Breast epithelium (tissue), 4 donors: ENCODE results near the gene GTPBP2. TPM values are rescaled to one million over a fixed set of nuclear protein-coding genes. Genes with fewer than 3 reads are reported as not detected.

Source experiments
- DNase-seq, 2 donors: peaks; one replicate each; pipeline ENCODE4 v3.0.0-alpha.2; 2019; ENCODE audit warnings: low spot score in 2 of 2
- H3K27ac ChIP-seq, 2 donors: fragments of 200-600 bp; sonication (generic) in 1 of 2; one replicate each; pipeline ENCODE4 v1.5.1; 2016 to 2019; ENCODE audit warnings: mild to moderate bottlenecking in 1 of 2
- H3K27me3 ChIP-seq, 2 donors: fragments of 200-600 bp; sonication (generic) in 1 of 2; one replicate each; pipeline versions ENCODE4 v1.5.1 to v1.6.0; 2017 to 2019; ENCODE audit warnings: control low read depth in 1 of 2, mild to moderate bottlenecking in 1 of 2
- H3K36me3 ChIP-seq: fragments of 200-600 bp; one replicate; pipeline ENCODE4 v1.5.1; 2019
- H3K4me1 ChIP-seq, 2 donors: fragments of 200-600 bp; sonication (generic); one replicate each; pipeline ENCODE4 v1.5.1; 2016 to 2019; ENCODE audit warnings: control low read depth in 1 of 2
- H3K4me3 ChIP-seq, 3 donors: fragments of 200-600 bp; sonication (generic); 1 replicate in 2 of 3; 2 replicates in 1 of 3; pipeline ENCODE4 v1.5.1; 2016 to 2019; ENCODE audit warnings: mild to moderate bottlenecking in 3 of 3, moderate library complexity in 2 of 3
- H3K9me3 ChIP-seq, 2 donors: fragments of 200-600 bp; sonication (generic) in 1 of 2; one replicate each; pipeline ENCODE4 v1.5.1; 2016 to 2019; ENCODE audit warnings: control low read depth in 1 of 2
- CTCF ChIP-seq, 3 donors: fragments of 450-650 bp; IDR thresholded peaks; one replicate each; pipeline ENCODE4 v1.5.1; 2016 to 2017; ENCODE audit warnings: antibody characterized with exemption in 3 of 3, mild to moderate bottlenecking in 3 of 3, moderate library complexity in 3 of 3
- POLR2A ChIP-seq: fragments of 450-650 bp; IDR thresholded peaks from one replicate; pipeline ENCODE4 v1.6.1; 2016; ENCODE audit warnings: antibody characterized with exemption, mild to moderate bottlenecking, moderate library complexity
- POLR2AphosphoS5 ChIP-seq, 3 donors: sonication (generic); formaldehyde crosslinking; IDR thresholded peaks; one replicate each; pipeline ENCODE4 v1.6.1; 2017; ENCODE audit warnings: antibody characterized with exemption in 3 of 3
- intact Hi-C: fragments of 100-400 bp; cut with DNase I; formaldehyde crosslinking; loops from one replicate; pipeline ENCODE4 v1.15.1; 2023; ENCODE audit warnings: low total_unique reads
- total RNA-seq, 3 donors: library from RNA; depleted of rRNA; stranded (reverse); fragments of >200 nt; gene quantifications; one replicate each; pipeline ENCODE4 v1.1.0, GENCODE V29; 2016

GTPBP2 gene
- total RNA-seq, 3 donors from 2014 or later, result 41.4 to 58.0 (median 43.6) TPM

DNA sequence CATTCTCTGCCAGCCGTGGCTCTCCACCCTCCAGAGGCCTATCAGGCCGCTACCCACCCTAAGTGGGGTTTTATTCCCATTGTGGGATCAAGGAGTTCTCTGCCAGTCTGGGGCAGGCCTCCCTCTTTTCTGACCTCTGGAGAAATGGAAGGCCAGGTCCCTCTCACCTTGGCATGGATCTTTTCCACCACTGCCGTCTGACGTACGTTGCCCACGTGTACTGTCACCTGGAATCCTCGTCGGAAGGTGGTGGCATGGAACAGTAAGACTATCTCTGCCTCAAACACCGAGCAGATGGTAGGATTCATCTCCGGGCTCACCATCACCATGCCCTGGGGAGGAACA lies 7.3 kb downstream of the GTPBP2 start:
- Histone ChIP-seq H3K36me3 (no peaks in the 10 kb centered on the region), H3K4me3 (no peak overlapping the region), H3K27me3 (no peaks in the 10 kb centered on the region), H3K4me1 (no peaks in the 10 kb centered on the region), H3K9me3 (no peaks in the 10 kb centered on the region), H3K27ac (no peak overlapping the region)
- DNase-seq, result no peak
- intact Hi-C loops, result no loop called here
- no peak for TF ChIP-seq POLR2A
- TF ChIP-seq CTCF (IDR thresholded peaks at IDR 0.05), result no peak
- TF ChIP-seq POLR2AphosphoS5 (IDR thresholded peaks at IDR 0.05), result no peak

DNA sequence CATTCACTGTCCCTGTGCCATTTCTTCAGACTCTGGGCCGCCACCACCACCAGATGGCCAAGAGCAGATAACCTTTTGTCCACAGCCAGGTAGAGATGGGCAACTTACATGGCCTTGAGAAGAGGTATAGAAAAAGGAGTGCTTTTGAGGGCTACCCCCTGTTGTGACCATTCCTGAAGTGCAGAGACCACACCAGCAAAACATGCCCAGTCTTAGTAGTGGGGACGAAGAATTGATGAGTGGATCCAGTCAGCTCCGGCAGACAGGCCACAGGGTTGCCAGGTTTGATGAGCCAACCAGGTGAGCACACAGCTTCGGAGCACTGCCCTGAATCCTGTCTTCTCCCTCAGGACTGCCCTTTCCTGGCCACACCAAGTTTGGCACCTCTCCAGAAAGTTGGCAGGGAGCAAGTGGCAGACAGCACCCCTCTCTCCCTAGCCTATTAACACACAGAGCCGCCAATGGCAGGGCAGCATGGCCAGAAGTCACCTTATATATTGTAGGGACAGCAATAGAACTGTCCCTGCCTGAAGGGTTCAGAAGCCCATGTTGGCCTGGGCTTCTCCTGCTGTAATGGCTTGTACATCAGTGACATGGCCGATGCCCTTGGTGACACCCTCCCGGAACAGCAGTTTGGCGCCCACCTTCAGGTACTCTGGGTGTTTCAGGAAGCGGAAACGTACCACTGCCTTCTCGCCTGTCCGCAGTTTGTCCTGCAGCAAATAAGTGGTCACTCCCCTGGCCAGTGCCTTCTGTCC lies 7.8 kb downstream of the GTPBP2 start:
- Histone ChIP-seq H3K9me3 (no peaks in the 10 kb centered on the region), H3K4me1 (no peaks in the 10 kb centered on the region), H3K27me3 (no peaks in the 10 kb centered on the region), H3K4me3 (no peak overlapping the region), H3K36me3 (no peaks in the 10 kb centered on the region), H3K27ac (no peak overlapping the region)
- TF ChIP-seq POLR2AphosphoS5 (IDR thresholded peaks at IDR 0.05) (no peak), CTCF (IDR thresholded peaks at IDR 0.05) (no peak), POLR2A (no peak)
- DNase-seq, result peak in 1 of 2 donors; percentile 15
- intact Hi-C loops, result no loop called here

DNA sequence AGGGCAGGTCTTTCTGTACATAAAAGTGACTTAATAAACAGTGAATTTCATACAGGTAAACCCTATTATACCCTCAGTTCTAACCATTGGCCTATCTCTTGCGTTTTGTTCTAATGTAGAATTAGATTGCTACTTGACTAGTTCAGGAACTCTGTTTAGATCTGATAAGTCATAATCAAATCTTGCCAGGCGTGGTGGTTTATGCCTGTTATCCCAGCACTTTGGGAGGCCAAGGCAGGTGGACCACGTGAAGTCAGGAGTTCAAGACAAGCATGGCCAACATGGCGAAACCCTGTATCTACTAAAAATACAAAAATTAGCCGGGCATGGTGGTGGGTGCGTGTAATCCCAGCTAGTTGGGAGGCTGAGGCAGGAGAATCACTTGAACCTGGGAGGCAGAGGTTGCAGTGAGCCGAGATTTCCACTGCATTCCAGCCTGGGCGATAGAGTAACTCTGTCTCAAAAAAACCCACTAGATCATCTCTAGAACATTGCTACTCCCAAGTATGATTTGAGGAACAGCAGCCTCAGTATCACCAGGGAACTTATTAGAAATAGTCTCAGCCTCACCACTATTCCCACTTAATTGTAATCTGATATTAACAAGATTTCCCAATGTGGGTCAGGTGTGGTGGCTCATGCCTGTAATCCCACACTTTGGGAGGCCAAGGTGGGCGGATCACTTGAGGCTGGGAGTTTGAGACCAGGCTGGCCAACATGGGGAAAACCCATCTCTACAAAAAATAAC lies 12.2 kb downstream of the GTPBP2 start:
- intact Hi-C loops, result no loop called here
- Histone ChIP-seq H3K36me3 (no peaks in the 10 kb centered on the region), H3K27me3 (no peaks in the 10 kb centered on the region), H3K27ac (no peak overlapping the region), H3K9me3 (no peaks in the 10 kb centered on the region), H3K4me3 (no peak overlapping the region), H3K4me1 (no peaks in the 10 kb centered on the region)
- TF ChIP-seq CTCF (IDR thresholded peaks at IDR 0.05) (no peak), POLR2A (no peak), POLR2AphosphoS5 (IDR thresholded peaks at IDR 0.05) (no peak)
- DNase-seq, result peak in 1 of 2 donors; percentile 10

DNA sequence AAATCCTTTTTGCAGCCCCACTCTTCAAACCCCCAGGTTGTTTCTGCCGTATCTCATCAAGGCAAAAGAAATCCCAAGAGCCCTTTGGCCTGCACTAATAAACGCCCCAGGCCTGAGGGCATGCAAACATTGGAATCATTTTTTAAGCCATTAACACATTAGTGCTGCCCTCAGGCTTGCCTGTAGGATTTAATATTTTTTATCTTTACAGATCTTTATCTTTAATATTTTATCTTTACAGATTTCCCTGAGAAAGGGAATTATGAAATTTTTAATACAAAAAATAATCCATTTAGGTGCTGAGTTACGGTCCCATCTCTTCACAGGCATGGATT lies 14.7 kb downstream of the GTPBP2 start:
- no peak for DNase-seq
- TF ChIP-seq CTCF (IDR thresholded peaks at IDR 0.05), result no peak
- no peak for TF ChIP-seq POLR2AphosphoS5 (IDR thresholded peaks at IDR 0.05)
- no peak for TF ChIP-seq POLR2A
- no peaks in the 10 kb centered on the region for H3K9me3 ChIP-seq
- H3K27me3 ChIP-seq, result no peaks in the 10 kb centered on the region
- H3K27ac ChIP-seq, result no peak overlapping the region
- no peak overlapping the region for H3K4me3 ChIP-seq
- H3K36me3 ChIP-seq, result no peaks in the 10 kb centered on the region
- intact Hi-C loops, result no loop called here
- no peaks in the 10 kb centered on the region for H3K4me1 ChIP-seq

- Histone ChIP-seq H3K36me3 (no peaks in the 10 kb centered on the region), H3K27me3 (no peaks in the 10 kb centered on the region), H3K9me3 (no peaks in the 10 kb centered on the region), H3K4me1 (no peaks in the 10 kb centered on the region), H3K4me3 (no peak overlapping the region), H3K27ac (no peak overlapping the region)
- intact Hi-C loops, result no loop called here
- TF ChIP-seq CTCF (IDR thresholded peaks at IDR 0.05) (no peak), POLR2A (no peak), POLR2AphosphoS5 (IDR thresholded peaks at IDR 0.05) (no peak)
- DNase-seq, result no peak
Observed at GRCh38 chr6:43613721-43614395, 15.2 kb downstream of the GTPBP2 start.
